GM21737 (cell line): ENCODE data around the gene SAE1.
"Not testable (repeated sequence)": the region's sequence is repeated elsewhere in the genome, so short reads cannot be mapped to it uniquely, and the experiment has no call there.

Experiments
- ATAC-seq: cut with Tn5 transposase; IDR thresholded peaks from one replicate; pipeline ENCODE4 v1.9.1; 2021; ENCODE audit warnings: mild to moderate bottlenecking, moderate library complexity; ENCODE audit not compliant: unreplicated experiment

The SAE1 gene

DNA sequence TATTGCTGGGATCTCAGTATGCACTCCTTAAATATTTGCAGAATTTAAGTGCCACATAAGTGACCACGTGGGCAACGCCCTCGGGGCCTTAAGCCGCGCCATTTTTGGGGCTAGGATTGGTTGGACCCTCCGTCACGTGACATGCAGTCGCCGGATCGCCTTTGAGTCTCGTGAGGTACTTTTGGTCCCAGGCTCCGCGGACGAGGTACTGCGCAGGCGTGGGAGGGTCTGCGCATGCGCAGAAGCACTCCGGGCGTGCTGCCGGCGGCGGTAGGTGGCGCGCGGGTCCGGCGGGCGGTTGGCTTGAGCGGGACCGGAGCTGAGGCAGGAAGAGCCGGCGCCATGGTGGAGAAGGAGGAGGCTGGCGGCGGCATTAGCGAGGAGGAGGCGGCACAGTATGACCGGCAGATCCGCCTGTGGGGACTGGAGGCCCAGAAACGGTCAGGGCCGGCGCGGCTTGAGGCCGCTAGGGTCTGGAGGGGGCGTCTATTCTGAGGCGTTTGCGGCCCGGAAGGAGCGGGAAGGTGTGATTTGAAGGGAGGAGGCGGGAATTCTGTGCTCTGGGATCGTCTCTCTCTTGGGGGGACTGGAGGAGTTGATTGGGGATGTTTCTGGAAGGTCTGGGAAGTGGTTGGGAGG lies at the start of gene SAE1:
Gene SAE1 (plus strand): TSS at position 247 of the 639 bp plus-strand sequence. CDS start 96 bp downstream, at position 343.
- peak; percentile 75 for ATAC-seq

DNA sequence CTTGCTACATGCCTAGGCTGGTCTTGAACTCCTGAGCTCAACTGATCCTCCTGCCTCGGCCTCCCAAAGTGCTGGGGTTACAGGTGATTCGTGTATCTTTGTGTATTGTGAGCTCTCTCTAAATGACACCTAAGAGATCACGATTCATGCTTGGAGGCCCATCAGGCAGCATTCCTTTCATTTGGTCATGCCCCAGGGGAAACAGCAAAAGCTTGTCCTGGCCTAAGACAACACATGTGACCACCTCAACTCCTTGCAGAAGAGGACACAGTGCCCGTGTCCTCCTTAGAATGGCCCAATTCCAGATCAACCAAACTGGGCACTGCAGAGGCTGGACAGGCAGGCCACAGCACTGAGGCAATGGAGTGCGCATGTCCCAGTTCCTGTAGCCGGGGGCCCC lies 49.5 kb upstream of the SAE1 start:
- ATAC-seq, result no peak

DNA sequence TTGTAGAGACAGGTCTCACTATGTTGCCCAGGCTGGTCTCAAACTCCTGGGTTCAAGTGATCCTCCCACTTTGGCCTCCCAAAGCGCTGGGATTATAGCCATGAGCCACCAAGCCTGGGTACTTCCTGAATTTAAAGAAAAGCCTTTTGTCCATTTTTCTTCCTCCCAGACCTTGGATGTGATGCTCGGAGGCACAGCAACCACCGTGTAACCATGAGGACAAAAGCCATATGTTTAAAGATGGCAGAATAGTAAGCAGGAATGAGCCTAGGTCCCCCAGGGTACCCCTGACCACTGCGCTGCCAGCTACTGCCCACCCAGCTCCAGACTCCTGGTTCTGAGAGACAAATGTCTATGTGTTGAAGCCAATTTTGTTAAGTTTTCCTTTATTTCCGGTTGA lies 48.1 kb upstream of the SAE1 start:
- ATAC-seq, result no peak

DNA sequence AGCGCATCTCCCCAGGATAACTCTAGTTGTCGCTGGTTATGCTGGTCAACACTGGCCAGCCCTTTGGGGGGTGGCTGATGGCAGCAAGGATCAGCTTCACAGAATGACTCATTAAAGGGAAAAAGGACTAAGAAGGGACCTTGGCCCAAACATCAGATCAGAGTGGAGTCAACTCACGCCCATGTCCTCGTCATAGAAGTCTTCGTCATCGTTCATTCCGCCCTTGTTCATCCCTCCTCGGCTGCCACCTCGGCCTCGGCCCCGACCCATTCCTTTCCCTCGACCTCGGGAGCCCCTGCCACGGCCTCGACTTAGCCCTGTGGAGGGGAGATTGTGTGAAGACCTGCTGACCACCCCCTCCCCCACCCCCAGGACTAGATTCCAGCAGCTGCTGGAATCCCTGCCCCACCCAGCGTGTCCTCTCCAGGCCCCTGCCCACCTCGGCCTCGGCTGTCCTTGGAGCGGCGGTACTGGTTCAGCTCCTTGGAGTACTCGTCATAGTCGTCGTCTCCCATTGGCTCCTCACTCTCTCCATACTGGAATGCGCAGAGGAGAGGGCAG lies 45.7 kb upstream of the SAE1 start:
- ATAC-seq, result no peak

DNA sequence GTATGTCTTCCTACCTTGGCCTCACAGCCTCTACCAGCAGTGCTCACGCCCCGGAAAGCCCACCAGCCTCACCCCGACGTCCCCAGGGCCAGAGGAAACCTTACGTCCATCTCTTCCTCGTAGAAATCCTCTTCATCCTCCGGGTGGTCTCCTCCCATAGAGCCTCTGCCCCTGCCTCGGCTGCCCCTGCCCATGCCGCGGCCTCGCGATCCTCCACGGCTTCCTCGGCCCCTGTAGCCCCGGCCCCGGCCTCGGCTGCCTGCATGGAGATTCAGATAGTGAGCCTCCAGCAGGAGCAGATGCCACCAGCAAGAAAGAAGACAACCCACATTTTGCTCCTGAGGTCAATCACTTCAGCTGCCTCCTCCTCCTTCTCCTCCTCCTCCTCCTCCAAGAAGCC lies 44.4 kb upstream of the SAE1 start:
- ATAC-seq, result no peak

DNA sequence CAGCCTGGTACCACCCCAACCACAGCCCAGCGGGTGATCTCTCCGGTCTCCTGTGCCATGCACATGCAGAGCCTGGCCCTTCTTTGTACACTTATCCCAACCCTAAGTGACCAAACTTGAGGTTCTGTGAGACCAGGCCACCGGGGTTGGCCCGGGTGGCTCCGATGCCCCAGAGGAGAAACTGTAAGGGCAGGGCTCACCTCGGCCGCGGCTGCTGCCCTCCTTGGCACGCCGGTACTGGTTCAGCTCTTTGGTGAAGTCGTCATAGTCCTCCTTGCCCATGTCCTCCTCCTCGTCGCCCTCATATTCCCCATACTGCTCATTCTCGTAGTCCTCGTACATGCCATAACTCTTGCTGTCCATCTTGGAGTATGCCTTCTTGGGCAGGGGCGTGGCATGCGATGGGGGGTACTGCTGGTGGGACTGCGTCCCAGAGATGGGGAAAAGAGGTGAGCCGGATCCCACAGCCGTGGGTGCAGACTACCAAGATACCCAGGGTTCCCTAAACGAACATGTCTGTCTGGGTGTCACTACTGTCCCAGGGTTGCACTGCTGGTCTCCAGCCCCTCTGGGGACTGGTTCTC lies 40.8 kb upstream of the SAE1 start:
- ATAC-seq, result no peak

DNA sequence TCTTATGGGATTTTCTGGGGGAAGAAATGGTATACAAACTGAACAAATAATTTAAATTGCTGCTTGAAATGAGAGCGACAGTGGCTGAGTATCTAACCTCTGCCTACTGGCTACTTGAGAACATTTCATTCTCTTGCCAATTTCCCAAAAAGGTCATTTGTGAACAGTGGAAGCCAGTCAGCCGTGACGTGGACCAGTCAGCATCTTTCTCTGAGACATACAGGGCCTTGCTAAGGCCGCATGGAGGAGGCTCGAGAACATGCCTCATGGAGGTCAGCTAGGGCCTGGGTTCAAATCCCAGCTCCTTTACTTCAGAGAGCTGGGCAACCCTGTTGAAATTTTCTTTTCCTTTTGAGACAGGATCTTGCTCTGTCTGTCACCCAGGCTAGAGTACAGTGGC lies 37.4 kb upstream of the SAE1 start:
- ATAC-seq, result no peak

DNA sequence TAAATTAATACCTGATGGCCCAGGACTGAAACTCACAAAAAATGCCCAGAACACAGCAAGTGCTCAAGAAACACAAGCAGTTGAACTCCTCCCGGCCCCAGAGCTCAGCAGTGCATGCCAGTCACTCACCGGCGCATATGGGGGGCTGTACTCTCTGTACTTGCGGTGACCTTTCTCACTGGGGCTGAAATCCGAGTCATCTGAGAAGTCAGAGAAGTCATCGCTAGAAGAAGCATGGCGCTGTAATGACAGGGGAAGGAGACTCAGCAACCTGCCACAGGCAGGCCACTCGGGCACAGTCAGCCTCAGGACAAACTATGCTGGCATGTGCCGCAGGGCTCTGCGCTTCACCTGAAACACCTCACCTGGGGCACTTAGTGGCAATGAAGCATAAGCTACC lies 36.8 kb upstream of the SAE1 start:
- ATAC-seq, result no peak

DNA sequence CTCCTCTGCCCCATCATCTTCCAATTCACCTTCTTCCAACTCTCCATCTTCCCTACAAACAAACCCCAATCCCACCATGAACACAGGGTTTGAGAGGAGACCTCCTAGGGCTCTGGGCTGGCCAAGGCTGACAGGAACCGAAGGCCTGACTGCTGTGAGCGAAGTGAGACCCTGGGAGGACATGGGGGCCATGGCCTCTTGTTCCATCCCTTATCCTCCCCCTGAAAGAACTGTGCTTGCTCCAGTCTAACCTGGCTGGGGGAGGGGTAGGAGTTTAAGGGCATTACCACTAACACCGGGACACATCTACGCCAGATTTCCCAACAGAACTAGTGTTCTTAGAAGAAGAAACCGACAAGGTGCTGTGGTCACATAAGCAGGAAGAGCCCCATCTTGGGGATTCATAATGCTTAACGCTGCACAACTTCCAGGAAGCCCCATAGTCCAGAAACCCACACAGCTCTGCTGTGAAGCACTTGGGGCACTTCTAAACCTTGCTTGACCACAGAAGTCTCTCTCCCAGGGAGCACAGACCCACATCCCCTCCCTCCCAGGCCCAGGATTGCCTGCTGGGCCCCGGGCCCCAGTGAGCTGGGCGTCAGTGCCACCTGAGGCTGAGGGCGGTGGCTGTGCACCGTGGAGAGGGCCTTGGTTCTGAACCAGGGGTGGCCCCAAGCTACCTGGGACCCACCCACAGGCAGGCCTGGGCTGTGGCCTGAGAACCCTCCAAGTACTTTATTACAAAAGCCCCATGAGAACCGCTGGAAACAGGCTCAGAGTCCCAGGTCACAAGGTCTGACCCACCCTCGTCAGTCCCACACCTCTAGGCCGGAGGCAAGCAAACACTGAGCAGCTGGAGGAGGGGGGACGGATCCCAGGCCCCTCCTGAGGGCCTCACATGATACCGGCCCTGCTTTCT lies 35.8 kb upstream of the SAE1 start:
- ATAC-seq, result no peak

DNA sequence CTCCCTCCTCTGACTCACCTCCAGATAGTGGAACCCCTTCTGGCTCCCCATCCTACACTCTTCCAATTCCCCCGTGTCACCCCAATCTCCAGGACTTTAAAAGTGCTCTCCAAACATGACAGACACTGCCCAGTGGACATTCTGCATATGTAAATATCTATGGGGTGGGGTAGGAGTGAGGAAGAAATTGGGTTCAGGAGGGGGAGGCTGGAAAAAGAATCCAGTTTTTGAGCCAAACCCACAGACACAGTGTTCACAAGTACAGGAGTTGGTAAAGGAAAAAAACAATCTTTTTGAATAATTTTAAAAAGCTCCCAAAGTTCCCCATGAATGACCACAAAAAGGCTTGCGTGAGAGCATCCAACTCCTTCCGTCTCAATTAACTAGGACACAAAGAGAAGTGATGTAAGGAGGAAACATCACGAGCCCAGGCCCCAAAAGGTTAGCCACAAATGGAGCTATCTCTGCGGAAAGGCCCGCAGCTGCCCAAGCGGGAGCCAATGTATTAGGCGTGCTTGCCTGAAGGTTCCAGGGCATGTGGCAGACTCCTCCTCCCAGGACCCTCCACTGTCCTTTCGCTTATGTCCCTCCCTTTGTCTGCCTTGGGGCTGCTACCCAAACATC lies 35.0 kb upstream of the SAE1 start:
- ATAC-seq, result no peak

DNA sequence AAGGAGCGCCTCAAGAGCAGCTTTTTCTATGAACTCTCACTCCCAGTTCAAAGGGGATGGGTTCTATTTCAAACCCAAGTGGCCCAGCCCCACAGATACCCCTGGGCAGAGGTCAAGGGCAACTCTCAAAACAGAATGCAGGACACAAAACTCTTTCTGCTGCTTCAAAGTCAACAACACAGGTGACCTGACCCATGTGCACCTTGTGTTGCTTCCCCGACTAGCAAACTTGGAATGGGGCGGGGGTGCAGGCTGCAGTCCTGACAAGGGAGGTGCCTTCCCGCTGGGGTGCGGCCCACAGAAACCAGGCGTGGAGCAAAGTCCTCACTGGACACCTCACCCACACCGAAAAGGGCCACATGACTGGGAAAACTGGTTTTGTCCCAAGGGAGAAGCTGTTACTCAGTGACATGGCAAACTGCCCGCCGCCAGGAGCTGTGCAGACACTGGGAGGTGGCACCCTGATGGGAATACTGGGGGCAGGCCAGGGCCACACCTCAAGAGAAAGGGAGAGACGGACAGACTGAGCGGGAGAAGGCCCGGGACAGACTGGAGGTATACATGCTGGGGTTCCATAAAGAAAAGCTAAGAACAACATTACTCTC lies 34.4 kb upstream of the SAE1 start:
- no peak for ATAC-seq

DNA sequence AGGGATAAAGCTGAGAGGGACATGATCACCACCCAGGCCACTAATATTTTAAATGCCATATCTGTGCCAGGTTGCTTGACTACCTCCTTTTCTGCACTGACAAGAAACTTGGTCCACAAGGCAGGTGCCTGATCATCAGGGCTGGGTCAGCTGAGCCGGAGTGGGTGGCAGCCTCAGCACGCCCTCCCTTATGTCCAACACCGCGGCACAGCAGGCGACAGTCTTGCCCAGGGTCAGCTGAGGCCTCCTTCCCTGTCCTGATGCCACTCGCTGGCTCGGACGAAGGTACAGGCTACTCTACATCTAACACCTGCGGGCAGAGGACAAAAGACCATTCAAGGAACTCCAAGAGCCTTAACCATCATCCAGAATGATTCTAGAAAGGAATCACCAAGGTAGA lies 33.9 kb upstream of the SAE1 start:
- no peak for ATAC-seq

DNA sequence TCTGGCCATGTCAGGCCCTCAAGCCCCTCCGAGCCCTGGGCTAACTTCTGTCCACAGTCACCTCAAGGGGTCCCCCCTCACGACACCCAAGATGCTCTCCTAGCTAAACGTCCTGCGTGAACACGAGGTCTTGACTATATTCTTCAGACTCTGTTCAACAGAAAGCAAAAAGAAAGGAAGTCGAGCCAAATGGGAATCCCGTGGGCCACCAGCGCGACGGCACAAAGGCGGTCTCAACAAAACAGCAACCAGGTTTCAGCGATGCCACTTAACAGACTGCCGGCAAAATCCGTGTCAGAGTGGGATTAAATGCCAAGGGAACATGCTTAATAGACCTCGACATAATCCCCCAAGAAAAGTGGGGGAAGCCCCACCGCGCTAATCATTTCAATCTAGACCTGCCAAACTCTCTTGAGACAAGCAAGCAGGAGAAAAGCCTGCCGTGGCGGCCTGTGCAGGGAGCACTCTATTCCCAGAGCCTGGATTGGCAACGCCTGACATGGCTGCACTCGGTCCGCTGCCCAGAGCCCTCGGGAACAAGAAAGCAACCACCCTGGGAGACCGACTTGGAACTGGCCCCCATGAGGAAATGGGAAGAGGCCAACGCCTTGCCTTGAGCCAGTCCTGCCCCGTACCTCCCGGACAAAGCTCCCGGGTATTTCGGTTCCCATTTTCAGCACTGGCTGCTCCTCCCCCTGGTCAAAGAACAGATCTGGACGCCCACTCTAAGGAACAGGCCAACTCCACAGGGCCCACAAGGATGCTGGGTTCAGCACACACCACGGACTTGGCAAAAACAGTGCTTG lies 33.0 kb upstream of the SAE1 start:
- ATAC-seq, result no peak

DNA sequence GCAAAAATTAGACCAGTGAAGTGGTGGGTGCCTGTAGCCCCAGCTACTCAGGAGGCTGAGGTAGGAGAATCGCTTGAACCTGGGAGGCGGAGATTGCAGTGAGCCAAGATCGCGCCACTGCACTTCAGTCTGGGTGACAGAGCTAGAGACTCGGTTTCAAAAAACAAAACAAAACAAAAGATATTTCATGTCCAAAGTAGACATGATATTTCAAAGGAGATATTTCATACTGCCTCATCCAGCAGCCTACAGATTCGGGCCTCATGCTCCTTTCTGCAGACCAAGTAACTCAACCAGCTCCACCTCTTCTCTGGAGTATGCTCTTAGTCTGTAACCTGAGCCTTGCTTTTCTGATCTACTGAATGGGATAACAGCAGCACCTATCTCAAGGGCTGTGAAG lies 32.0 kb upstream of the SAE1 start:
- ATAC-seq, result no peak

DNA sequence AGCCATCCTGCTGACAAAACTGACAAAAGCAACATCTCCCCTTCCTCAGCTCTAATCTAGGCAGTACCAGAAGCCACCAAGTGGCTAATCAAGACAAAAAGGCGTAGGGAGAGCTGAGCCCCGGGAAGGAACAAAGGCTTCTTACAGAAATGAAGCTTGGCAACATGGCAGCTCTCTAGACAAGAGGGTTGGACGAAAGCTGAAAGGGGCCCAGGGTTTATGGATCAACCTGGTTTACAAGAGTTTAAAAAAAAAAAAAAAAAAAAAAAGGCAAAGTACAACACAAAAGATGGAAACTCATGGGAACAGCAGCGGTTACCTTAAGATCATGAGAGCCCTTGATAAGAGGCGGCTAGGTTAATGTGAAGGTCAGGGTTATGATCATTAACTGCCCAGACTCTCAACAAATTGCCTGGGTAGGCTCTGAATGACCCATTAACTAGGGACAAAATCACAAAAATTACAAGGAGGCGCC lies 31.0 kb upstream of the SAE1 start:
- no peak for ATAC-seq

DNA sequence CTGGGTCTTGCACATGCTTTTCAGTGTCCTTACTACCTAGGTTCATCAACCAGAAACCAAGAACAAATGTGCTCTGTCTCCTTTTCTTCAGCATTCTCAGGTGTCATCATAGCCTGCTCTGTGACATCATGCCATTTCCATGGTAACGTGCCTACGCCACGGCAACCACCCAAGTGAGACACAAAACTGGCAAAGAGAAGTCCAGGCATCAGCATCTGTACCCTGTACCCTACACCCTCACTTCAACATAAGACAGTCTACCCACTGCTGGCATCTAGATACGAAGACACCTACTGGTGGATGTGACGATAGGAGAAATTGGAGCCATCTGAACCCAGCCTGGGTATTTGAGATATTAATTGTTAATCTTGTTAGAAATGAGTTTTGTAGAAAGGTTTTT lies 30.3 kb upstream of the SAE1 start:
- no peak for ATAC-seq

DNA sequence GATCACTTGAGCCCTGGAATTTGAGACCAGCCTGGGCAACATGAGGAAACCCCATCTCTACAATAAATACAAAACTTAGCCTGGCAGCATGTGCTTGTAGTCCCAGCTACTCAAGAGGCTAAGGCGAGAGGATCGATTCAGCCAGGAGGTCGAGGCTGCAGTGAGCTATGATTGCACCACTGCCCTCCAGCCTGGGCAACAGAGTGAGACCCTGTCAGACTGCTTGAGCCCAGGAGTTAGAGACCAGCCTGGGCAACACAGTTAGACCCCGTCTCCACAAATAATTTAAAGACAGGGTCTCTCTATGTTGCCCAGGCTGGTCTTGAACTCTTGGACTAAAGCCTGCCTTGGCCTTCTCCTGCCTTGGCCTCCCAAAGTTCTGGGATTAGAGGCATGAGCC lies 29.5 kb upstream of the SAE1 start:
- ATAC-seq, result not testable (repeated sequence)

DNA sequence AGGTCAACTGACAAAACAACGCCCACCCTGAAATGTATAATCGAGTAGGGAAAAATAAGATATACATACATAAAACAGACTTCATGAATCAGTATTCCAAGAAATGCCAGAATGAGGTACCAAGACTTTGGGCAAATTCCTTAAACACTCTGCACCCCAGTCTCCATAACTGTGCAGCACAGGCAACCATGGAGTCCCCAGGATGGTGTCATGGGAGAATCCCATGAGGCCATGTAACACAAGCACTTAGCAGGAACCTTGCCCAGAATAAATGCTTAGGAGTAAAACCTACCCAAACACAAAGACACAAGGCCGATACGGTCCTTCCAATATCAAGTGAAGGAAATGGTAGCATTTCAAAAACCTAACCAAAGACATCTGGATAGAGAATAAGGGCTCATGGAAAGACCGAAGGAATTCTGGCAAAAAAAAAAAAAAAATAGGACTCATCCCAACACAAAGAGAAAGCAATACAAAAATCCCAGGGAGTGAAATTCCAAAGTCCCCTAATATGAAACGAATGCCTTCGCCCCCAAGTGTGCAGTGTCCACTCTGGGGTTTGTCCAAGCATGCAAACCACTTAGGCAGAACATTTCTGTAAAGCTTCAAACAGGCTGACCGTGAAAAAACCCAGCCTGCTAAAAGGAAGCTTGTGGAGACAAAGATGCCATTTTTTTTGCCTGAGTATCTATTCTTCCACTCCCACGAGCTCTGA lies 28.1 kb upstream of the SAE1 start:
- ATAC-seq, result no peak

DNA sequence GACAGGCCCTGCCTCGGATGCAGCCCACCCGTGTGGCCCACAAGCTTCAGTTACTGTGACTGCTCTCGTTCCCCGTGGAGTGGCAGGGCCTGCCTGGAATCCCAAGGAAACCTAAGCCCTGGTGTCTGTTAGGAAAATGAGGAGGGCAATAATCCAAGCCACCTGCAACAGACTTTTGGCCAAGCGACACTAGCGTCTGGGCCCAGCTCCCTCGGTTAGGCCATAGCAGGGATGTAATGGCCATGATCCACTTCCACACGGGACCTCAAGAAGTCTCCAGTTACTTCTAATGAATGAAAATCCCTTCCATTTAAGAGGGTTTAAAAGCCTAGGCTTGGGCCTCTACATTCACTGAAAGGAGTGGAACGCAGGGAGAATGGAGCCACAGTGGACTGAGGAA lies 26.0 kb upstream of the SAE1 start:
- ATAC-seq, result no peak
